Cortex of kidney (tissue), 1 donor: ENCODE results near the gene ETV2.
"Not testable (repeated sequence)": the region's sequence is repeated elsewhere in the genome, so short reads cannot be mapped to it uniquely, and the experiment has no call there.

Experiments used
- DNase-seq: peaks from one replicate; lab custom pipeline; 2025; lab: John Stamatoyannopoulos, UW

ETV2 gene

DNA sequence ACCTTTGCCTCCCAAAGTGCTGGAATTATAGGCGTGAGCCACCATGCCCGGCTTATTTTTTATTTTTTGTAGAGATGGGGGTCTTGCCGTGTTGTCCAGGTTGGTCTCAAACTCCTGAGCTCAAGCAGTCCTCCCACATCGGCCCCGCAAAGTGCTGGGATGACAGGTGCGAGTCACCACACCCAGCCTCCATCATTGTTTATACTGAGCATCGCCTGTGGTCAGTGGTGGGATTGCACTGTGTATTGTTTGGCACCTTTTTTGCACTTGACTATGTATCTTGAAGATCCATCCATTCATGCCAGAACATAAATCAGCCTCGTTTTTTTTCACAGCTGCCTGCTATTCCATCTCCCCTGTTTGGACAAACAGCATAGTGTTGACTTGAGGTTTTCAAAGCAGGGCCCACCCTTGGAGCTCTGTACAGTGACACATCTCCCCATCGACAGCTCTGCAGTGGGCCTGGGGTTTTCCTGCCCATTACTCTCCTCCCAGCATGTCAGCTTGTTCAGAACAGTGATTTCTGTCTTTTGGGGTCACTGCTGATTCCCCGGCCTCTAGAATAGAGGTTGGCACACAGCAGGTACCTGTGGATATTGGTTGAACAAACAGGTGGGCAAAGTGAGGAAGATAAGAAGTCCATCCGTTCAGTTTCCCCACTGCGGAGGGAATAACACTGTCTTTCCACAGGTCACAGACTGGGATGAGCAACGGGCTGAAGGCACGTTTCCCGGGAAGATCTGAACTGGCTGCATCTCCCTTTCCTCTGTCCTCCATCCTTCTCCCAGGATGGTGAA, 16.6 kb downstream of the ETV2 start:
- DNase-seq, result no peak

DNA sequence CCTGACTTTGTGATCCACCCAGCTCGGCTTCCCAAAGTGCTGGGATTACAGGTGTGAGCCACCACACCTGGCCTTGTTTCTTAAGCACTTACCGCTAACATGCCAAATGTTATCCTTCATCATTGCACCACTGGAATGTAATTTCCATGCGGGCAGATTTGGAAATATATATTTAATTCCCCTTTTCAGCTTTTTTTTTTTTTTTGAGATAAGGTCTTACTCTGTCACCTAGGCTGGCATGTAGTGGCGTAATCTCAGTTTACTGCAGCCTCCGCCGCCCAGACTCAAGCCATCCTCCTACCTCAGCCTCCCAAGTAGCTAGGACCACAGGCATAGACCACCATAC, 20.4 kb downstream of the ETV2 start:
- no peak for DNase-seq

DNA sequence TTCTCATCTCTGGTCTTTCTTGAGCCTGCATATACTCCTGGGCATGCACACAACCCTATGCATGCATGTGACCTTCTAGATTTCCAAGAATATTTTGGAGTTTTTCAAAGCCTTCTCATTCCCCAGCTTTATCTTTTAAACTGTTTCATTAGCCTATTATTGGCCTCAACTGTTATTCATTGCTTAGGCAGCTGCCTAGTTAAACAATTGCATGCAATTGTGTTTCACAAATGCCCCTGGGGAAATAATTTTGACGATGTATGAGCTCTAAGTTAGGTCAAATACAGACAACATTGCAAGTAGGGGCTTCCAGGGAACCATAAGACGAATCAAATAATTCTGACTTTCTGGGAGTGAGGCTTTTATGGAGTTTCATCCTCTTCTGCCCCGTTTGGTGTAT, 22.4 kb downstream of the ETV2 start:
- DNase-seq, result no peak

DNA sequence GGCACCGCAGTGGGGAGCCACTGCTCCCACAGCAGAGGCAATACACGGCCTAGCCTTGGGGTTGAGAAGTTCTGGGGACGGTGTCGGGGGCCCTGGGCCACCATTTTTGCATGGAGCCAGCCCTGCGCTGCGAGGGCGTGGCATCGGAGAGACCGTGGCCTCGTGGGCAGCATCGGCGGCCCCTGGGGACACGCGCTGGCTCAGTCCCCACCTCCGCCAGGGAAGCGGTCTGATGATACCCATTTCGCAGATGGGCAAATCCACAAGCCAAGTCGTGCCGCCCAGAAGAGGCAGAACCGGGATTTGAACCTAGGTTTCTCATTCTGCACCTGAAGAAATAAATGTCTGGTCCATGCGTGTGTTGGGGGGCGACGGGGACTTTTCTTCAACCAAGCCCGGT, 23.6 kb downstream of the ETV2 start:
- no peak for DNase-seq

DNA sequence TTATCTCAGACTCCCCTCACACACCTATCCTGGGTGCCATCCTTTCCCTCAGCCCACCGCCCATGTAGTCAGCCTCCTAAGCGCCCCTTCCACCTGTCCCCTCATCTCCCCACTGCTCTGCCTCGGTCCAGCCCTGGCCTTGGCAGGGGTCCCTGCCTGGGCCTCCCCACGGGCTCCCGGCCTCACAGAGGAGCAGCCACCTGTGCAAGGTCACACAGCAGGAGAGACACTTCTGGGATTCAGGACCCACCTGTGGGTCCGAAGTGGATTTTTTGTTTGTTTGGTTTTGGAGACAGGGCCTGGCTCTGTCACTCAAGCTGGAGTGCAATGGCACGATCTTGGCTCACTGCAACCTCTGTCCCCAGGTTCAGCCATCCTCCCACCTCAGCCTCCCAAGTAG, 24.1 kb downstream of the ETV2 start:
- DNase-seq, result no peak

DNA sequence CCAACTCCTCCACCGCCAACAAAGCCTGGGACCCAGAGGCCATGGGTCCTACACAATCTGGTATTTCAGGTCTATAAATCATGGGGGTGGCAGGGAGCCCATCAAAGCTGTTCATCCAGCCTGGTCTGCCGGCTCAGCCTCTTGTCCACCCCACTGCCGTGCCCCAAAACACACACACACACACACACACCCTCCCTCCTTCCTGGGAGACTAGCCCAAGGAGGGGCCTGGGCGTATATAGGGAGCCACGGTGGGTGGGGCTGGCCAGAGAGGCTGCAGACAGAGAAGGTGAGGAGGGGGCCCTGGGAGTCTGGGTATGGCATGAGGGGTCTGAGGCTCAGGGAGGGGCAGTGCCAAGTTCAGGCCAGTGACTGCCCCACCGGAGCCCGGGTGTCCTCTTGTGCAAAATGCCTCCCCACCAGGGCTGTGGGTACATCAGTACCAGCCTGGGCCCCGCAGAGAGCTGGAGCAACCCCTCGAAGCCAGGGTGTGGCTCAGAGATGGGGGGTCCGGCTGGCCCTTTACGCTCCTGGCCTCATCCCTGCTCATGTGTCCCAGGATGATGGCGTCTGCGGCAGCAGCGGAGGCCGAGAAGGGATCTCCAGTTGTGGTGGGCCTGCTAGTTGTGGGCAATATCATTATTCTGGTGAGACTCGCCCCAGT, 24.8 kb downstream of the ETV2 start, which contains the start of gene UPK1A:
Gene UPK1A, plus strand, starts transcription at position 267 of the 663 bp plus-strand sequence. Its CDS starts 296 bp downstream, at position 563.
- DNase-seq, result no peak

DNA sequence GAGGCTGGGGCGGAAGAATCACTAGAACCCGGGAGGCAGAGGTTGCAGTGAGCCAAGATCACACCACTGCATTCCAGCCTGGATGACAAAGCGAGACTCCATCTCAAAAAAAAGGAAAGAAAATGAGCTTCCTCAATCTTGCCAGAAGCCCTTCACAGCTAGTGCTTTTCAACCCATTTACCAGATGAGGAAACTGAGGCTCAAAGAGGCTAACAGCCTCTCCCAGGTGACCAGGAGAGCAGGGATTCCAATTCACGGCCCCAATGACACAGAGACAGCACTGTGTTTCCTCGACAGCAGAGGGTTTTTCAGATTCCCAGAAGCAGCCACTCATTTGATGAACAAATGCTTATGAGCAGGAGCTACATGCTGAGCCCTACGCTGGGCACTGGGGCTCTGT, 28.0 kb downstream of the ETV2 start:
- DNase-seq, result no peak

DNA sequence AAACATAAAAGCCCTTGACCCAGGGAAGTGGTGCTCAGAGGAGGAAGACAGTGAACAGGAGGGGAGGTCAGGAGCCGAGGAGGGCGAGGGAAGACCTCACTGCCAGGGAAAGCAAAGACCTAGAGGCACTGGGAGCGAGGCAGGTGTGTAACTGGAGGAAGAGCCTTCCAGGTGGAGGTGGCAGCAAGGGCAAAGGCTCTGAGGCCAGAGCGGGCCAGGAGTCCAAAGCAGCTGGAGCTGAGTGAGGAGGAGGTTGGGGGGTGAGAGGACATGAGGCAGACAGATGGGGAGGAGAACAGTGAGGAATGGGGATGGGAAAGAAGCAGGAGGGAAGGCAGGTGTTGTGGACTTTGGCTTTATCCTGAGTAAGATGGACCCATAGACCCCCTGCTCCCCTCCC, 28.4 kb downstream of the ETV2 start:
- DNase-seq, result no peak

DNA sequence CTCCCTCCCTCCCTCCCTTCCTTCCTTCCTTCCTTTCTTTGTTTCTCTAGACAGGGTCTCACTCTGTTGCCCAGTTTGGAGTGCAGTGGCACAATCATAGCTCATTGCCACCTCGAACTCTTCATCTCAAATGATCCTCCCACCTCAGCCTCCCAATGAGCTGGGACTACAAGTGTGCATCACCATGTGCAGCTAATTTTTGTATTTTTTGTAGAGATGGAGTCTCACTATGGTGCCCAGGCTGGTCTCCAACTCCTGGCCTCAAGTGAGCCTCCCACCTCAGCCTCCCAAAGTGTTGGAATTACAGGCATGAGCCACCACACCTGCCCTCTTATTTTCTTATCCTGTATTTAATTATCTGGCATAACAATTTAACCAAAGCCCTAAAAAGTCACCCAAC, 29.1 kb downstream of the ETV2 start:
- DNase-seq, result no peak

DNA sequence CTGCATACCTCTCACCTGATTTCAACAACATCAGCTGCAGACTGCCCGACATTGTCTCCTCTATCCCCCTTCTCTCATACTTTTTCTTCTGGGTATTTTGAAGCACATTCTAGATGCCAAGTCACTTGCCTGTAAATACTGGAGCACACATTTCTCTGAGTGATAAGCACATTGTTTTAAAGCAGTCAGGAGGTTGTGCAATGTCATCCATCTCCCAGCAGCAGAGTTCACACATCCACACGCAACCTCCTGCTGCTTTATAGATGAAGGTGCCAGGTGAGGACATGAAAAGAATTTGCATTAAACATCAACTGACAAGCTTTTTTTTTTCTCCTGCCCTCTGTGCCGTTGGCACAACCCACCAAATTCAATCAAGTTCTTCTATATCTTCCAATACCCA, 30.3 kb downstream of the ETV2 start:
- DNase-seq, result no peak

DNA sequence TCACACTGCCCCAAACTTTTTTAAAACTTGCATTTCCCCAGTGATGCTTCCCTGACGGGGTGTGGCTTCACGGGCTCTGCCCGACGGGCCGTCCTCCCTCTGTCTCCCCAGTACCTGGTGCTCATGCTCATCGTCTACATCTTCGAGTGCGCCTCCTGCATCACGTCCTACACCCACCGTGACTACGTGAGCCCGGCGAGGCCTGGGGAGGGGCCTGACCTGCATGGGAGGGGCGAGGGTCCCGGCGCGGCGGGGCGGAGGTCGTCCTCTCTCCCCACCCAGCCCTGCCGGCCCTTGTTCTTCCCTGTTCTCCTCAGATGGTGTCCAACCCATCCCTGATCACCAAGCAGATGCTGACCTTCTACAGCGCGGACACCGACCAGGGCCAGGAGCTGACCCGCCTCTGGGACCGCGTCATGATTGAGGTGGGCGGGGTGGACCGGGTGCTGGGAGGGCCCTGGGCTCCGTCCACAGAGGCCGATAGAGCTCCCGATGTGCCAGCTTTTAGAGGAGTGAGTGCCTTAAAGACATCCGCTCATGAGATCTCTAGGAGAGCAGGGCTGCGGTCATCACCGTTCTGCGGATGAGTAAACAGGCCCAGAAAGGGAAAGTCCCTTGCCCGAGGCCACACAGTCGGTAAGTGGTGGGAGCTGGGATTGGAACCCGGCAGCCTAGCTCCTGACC, 31.7 kb downstream of the ETV2 start:
- DNase-seq, result no peak

DNA sequence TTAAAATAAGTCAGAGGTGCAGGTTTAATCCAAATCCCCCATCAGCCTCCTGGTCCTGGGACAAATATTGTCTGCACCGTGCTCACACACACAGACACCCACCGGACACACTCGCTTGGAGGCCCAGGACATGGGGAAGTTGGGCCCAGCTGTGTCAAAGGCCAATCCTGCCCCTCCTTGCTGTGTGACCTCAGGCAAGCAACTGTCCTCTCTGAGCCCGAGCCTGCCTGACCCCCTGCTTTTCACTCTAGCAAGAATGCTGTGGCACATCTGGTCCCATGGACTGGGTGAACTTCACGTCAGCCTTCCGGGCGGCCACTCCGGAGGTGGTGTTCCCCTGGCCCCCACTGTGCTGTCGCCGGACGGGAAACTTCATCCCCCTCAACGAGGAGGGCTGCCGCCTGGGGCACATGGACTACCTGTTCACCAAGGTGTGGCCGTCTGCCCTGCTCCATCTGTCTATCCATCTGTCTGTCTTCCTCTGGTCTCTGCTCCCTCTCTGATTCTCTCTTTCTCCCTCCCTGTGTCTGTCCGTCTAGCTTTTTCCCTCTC, 34.1 kb downstream of the ETV2 start:
- no peak for DNase-seq

DNA sequence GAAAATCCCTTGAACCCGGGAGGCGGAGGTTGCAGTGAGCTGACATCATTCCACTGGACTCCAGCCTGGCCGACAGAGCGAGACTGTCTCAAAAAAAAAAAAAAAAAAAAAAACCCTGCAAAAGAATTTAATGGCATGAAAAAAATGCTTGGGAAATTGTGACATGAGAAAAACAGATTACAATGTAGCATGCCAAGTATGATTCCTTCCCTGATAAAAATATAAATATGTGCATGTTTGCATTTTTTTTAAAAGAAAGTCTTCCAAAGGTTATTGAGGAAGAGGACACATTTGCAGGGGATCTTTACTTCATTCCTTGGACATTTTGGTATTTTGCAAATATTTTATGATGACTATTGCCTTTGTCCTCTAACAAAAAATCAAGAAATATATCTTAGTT, 48.3 kb downstream of the ETV2 start:
- no peak for DNase-seq

DNA sequence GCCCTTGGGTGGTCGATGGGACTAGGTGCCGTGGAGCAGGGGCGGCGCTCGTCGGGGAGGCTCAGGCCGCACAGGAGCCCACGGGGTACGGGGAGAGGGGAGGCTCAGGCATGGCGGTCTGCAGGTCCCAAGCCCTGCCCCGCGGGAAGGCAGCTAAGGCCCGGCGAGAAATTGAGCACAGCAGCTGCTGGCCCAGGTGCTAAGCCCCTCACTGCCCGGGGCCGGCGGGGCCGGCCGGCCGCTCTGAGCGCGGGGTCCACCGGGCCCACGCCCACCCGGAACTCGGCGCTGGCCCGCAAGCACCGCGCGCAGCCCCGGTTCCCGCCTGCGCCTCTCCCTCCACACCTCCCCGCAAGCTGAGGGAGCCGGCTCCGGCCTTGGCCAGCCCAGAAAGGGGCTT, 49.6 kb downstream of the ETV2 start:
- DNase-seq, result not testable (repeated sequence)

DNA sequence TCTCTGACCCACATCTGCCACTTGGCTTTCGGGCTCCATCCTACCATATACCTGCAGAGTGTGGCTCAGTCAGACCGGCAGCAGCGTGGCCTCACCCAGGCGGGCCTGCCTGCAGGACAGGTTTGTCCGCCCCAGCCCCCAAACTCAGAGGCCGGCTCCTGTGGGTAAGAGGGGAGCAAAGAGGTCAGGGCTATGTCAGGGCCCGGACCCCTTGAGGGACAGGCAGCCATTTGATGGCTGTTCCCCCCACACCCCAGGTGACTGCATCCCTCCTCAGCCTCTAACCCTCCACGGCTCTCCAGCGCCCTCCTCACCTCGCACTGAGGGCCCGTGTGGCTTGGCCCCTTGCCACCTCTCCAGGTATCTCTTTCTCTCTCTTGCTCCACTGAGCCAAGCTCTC, 50.5 kb downstream of the ETV2 start:
- no peak for DNase-seq

DNA sequence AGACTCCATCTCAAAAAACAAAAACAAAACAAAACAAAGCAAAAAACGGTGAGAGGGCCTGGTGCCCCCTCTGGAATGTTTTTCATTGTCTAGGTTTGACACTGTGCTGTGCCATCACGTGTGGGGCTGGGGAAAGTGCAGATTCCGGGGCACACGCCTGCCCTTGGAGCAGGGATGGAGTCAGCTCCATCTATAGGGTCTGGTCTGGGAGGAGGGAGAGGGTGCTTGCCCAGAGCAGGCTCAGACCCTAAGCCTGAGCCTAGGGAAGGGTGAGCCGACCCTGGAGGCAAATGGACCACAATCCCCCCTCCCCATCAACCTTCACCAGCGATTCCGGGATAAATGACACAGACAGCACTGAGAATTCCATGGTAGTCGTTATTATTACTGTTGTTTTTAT, 51.9 kb downstream of the ETV2 start:
- DNase-seq, result no peak

DNA sequence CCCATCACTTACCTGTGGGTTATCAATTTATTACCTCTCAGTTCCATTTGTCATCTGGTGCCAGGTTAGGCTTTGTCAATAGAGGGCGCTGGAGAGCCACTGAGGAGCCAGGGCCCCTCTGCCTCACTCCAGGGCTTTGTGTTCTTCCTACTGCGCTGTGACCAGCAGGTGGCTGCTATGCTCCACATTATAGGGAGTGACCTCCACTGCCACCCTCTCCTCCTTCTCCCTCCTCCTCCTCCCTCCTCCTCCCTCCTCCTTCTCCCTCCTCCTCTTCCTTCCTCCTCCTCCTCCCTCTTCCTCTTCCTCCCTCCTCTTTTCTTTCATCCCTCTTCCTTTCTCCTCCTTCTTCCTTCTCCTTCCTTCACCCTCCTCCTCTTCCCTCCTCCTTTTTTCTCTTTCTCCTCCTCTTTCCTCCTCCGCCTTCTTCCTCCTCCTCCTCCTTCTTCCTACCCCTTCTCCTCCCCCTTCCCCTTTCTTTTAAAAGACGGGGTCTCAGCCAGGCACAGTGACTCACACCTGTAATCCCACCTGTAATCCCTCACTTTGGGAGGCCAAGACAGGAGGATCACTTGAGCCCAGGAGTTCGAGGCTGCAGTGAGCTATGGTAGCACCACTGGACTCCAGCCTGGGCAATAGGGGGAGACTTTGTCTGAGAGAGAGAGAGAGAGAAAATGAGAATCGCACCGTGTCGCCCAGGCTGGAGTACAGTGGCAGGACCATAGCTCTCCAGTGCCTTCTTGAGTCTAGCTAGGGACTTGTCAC, 52.5 kb downstream of the ETV2 start:
- DNase-seq, result no peak
